ENCODE results near the gene MTHFD2L. TPM values are rescaled to one million over a fixed set of nuclear protein-coding genes. Genes with fewer than 3 reads are reported as not detected.

Gene MTHFD2L
- total RNA-seq, 1 donor from 2014 or later, result 12.4 TPM

- H3K4me2 ChIP-seq (ENCODE audit: low read length), result no peak overlapping the region
Measured at GRCh38 chr4:74328501-74328900, 170.6 kb downstream of the MTHFD2L start.

GRCh38 chr4:74329307-74329706 lies 171.4 kb downstream of the MTHFD2L start:
- Histone ChIP-seq H3K4me3 (ENCODE audit: insufficient read depth, low read depth, low read length) (no peak overlapping the region), H4K20me1 (ENCODE audit: insufficient read depth, low read length) (no peaks in the 10 kb centered on the region), H3K4me2 (ENCODE audit: low read length) (no peak overlapping the region), H3K79me2 (ENCODE audit: insufficient read depth, low read length) (no peaks in the 10 kb centered on the region), H3K27ac (ENCODE audit: low read depth, low read length) (no peak overlapping the region), H2AFZ (ENCODE audit: low read depth, low read length) (no peak overlapping the region), H3K9me3 (ENCODE audit: insufficient read depth, low read depth, low read length) (no peaks in the 10 kb centered on the region), H3K27me3 (ENCODE audit: insufficient read depth, low read length) (no peaks in the 10 kb centered on the region), H3K4me1 (ENCODE audit: insufficient read depth, low read length) (no peaks in the 10 kb centered on the region), H3K36me3 (ENCODE audit: insufficient read depth, low read length) (no peaks in the 10 kb centered on the region), H3K9ac (ENCODE audit: low read length) (no peak overlapping the region)
- H3K9me3 Mint-ChIP-seq (ENCODE audit: unreplicated experiment), result peaks cover 1% of the 10 kb centered on the region
- TF ChIP-seq EZH2 (IDR thresholded peaks at IDR 0.05; ENCODE audit: insufficient read depth, low read length), result no peak
- TF ChIP-seq CTCF (IDR thresholded peaks at IDR 0.05; ENCODE audit: insufficient read depth, low read depth, low read length), result no peak
- DNase-seq (ENCODE audit: low read depth) (no peak), FAIRE-seq (no peak)
- H3K4me1 Mint-ChIP-seq (ENCODE audit: low read depth, unreplicated experiment), result no peaks in the 10 kb centered on the region
- H3K36me3 Mint-ChIP-seq (ENCODE audit: low read depth, unreplicated experiment), result peaks cover under 1% of the 10 kb centered on the region
- H3K4me3 Mint-ChIP-seq (ENCODE audit: unreplicated experiment), result no peak overlapping the region
- no peak overlapping the region for H3K27ac Mint-ChIP-seq (ENCODE audit: unreplicated experiment)
- no peaks in the 10 kb centered on the region for H3K27me3 Mint-ChIP-seq (ENCODE audit: low read depth, unreplicated experiment)

More at GRCh38 chr4:74328501-74328900, 170.6 kb downstream of the MTHFD2L start:
- H3K9me3 ChIP-seq (ENCODE audit: insufficient read depth, low read depth, low read length), result no peaks in the 10 kb centered on the region
- H3K4me1 ChIP-seq (ENCODE audit: insufficient read depth, low read length), result no peaks in the 10 kb centered on the region
- H3K36me3 ChIP-seq (ENCODE audit: insufficient read depth, low read length), result no peaks in the 10 kb centered on the region
- H3K79me2 ChIP-seq (ENCODE audit: insufficient read depth, low read length), result no peaks in the 10 kb centered on the region
- no peak overlapping the region for H2AFZ ChIP-seq (ENCODE audit: low read depth, low read length)
- Mint-ChIP-seq H3K4me1 (ENCODE audit: low read depth, unreplicated experiment) (no peaks in the 10 kb centered on the region), H3K27ac (ENCODE audit: unreplicated experiment) (no peak overlapping the region), H3K36me3 (ENCODE audit: low read depth, unreplicated experiment) (no peaks in the 10 kb centered on the region), H3K27me3 (ENCODE audit: low read depth, unreplicated experiment) (peaks cover 3% of the 10 kb centered on the region), H3K4me3 (ENCODE audit: unreplicated experiment) (no peak overlapping the region), H3K9me3 (ENCODE audit: unreplicated experiment) (no peaks in the 10 kb centered on the region)
- no peak overlapping the region for H3K27ac ChIP-seq (ENCODE audit: low read depth, low read length)
- no peak overlapping the region for H3K4me3 ChIP-seq (ENCODE audit: insufficient read depth, low read depth, low read length)
- DNase-seq (ENCODE audit: low read depth) (no peak), FAIRE-seq (no peak)
- TF ChIP-seq EZH2 (IDR thresholded peaks at IDR 0.05; ENCODE audit: insufficient read depth, low read length) (no peak), CTCF (IDR thresholded peaks at IDR 0.05; ENCODE audit: insufficient read depth, low read depth, low read length) (no peak)
- no peak overlapping the region for H3K9ac ChIP-seq (ENCODE audit: low read length)
- no peaks in the 10 kb centered on the region for H4K20me1 ChIP-seq (ENCODE audit: insufficient read depth, low read length)
- no peaks in the 10 kb centered on the region for H3K27me3 ChIP-seq (ENCODE audit: insufficient read depth, low read length)

- no peaks in the 10 kb centered on the region for H3K9me3 ChIP-seq (ENCODE audit: insufficient read depth, low read depth, low read length)
- Mint-ChIP-seq H3K4me1 (ENCODE audit: low read depth, unreplicated experiment) (no peaks in the 10 kb centered on the region), H3K27me3 (ENCODE audit: low read depth, unreplicated experiment) (no peaks in the 10 kb centered on the region), H3K27ac (ENCODE audit: unreplicated experiment) (no peak overlapping the region), H3K36me3 (ENCODE audit: low read depth, unreplicated experiment) (peaks cover 2% of the 10 kb centered on the region), H3K9me3 (ENCODE audit: unreplicated experiment) (peaks cover 8% of the 10 kb centered on the region), H3K4me3 (ENCODE audit: unreplicated experiment) (no peak overlapping the region)
- no peaks in the 10 kb centered on the region for H3K79me2 ChIP-seq (ENCODE audit: insufficient read depth, low read length)
- H3K4me1 ChIP-seq (ENCODE audit: insufficient read depth, low read length), result no peaks in the 10 kb centered on the region
- TF ChIP-seq EZH2 (IDR thresholded peaks at IDR 0.05; ENCODE audit: insufficient read depth, low read length), result no peak
- no peak for TF ChIP-seq CTCF (IDR thresholded peaks at IDR 0.05; ENCODE audit: insufficient read depth, low read depth, low read length)
- no peak overlapping the region for H3K27ac ChIP-seq (ENCODE audit: low read depth, low read length)
- H3K9ac ChIP-seq (ENCODE audit: low read length), result no peak overlapping the region
- H2AFZ ChIP-seq (ENCODE audit: low read depth, low read length), result no peak overlapping the region
- no peaks in the 10 kb centered on the region for H3K36me3 ChIP-seq (ENCODE audit: insufficient read depth, low read length)
- no peak for FAIRE-seq
- no peak for DNase-seq (ENCODE audit: low read depth)
- no peak overlapping the region for H3K4me2 ChIP-seq (ENCODE audit: low read length)
- H3K4me3 ChIP-seq (ENCODE audit: insufficient read depth, low read depth, low read length), result no peak overlapping the region
- no peaks in the 10 kb centered on the region for H4K20me1 ChIP-seq (ENCODE audit: insufficient read depth, low read length)
- no peaks in the 10 kb centered on the region for H3K27me3 ChIP-seq (ENCODE audit: insufficient read depth, low read length)
Measured at GRCh38 chr4:74330295-74330750, 172.4 kb downstream of the MTHFD2L start.
